ENCODE data around the gene TMPRSS11F.

The TMPRSS11F gene

DNA sequence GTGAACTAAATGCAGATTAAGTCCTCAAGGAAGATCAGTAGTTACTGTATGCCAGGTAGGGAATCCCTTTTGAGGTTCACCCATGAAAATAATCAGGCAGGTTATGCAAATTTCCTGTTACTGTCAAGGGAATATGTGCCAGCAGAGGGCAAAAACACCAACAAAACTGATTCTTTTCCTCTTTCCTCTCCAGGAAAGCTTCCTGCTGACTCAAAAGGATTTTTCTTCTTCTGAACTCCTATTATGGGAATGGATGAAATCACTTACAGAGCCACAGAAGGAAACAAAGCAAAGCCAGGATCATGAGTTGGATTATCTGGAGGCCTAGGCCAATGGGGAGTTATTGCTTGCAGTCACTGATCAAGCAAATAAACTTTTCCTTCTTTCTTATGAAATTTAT lies 49.7 kb downstream of the TMPRSS11F start:
- in situ Hi-C loops (cut with MboI; ENCODE audit: low sequenced_read_pairs), result no loop called here

DNA sequence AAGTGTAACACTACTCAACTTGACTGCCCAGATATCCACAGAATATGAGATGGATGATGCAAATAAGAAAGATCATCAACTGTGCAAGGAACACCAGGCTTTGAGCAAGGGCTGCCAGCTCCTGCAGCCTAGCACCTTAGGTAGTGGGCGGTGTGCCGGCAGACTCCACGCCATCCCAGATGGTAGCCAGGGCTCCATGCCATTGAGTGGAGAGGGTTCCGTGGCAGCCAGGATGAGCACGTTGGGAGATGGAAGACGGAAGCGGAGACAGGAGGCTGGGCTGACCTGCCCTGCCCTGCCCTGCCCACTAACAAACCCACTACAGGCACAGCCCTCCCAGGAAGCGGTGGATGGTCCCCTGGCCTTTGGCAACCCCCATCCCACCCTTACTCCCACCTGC lies 51.9 kb downstream of the TMPRSS11F start:
- in situ Hi-C loops (cut with MboI; ENCODE audit: low sequenced_read_pairs), result no loop called here

DNA sequence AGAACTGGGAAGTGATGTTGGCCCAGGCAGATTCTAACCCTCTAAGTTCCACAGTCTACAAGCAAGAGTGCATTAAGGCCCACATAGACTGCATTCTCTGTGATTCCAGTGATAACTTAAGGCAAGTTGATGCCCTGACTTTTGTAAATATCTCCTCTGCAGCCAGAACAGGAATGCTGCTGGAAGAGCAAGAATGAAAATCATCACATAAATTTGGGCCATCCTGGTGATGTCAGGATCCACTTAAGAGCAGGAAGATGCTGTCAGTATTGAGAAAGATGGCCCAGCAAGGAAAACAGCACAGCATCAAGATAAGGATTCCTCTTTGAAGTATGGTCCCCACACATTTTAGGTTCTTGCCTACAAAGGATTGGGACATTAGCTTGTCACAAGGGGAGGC lies 52.4 kb downstream of the TMPRSS11F start:
- in situ Hi-C loops (cut with MboI; ENCODE audit: low sequenced_read_pairs), result no loop called here

DNA sequence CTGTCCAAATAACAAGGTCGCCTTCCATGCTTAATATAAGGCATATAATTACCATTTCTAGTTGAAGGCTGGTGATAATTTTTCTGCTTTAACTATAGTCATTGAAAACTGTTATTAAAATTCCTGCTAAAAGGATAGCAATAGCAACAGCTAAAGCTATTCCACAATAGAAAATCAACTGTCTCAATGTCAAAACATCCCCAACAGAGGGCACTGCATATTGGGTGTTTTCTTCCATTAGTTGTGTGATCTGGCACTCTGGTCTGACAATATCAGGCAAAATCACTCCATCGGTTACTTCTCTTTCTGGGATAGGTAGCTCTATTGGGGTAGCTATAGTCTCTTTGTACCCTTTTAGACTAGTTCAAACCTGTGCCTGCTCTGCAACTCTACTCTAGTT lies 53.5 kb downstream of the TMPRSS11F start:
- in situ Hi-C loops (cut with MboI; ENCODE audit: low sequenced_read_pairs), result no loop called here

DNA sequence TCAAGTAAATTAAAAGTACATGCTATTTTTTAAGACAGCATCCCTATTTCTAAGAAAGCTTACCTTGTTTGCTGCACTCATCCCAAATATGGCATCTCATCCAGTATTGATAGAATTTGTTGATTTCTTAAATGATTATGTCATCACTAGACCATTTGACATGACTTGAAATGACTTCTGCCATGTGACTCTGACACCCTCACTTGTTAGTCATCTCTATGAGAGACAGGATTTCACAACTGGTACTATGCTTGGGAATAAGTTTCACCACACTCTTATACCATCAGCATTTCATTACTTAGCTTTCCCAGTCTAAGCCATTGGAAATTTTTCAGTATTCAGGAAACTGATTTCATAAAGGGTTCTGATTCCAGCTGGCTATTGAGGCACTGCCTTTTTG lies 55.3 kb downstream of the TMPRSS11F start:
- in situ Hi-C loops (cut with MboI; ENCODE audit: low sequenced_read_pairs), result no loop called here

DNA sequence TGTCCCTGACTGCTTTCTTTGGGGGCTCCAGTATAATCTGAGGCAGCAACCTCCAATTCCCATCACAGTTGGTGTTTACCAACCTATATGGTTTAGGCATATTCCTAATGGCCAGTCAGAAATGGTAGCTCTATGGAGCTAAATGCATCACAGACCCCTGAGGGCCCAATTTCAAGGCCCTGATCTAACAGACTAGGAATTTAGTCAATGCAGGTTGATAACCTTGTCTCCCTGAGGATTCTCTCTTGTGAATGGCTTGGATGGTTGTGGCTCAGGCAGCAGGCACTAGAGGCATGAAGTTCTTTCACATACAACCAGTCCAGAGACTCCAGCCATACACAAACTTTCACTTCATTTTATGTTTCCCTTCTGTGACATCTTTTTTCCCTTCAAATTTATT lies 59.4 kb downstream of the TMPRSS11F start:
- in situ Hi-C loops (cut with MboI; ENCODE audit: low sequenced_read_pairs), result no loop called here

DNA sequence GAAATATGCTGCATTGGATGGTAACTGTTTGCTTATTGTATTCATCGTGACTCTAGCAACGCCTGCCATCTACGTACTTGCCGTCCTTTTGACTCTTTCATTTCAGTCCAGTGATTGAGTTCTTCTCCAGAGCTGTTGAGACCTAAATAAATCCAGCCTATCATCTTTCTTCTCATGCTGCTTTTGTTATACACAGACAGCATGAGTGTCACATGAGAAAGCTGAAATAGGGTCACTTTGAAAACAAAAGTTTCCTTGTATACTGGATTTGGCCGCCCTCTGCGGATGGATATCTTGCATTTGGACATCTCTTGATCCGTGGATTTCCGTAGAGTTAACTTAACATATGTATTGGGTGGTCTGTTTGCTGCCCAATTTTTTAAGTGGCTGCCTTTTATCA lies 67.2 kb downstream of the TMPRSS11F start:
- in situ Hi-C loops (cut with MboI; ENCODE audit: low sequenced_read_pairs), result no loop called here

DNA sequence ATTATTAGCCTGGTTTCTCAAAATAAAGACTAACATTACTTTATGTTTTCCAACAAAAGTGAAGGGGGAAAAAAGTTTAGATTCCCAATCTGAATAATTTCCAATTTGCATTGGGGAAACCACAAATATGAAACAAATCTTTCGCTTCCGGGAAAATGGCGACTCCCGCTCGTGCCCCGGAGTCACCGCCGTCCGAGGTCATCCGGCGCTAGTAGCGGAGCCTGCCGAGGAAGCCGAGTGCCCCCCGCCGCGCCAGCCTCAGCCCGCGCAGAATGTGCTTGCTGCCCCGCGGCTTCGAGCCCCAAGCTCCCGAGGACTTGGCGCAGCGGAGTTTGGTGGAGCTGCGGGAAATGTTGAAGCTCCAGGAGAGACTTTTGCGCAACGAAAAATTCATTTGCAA lies 91.4 kb downstream of the TMPRSS11F start:
- in situ Hi-C loops (cut with MboI; ENCODE audit: low sequenced_read_pairs), result no loop called here

DNA sequence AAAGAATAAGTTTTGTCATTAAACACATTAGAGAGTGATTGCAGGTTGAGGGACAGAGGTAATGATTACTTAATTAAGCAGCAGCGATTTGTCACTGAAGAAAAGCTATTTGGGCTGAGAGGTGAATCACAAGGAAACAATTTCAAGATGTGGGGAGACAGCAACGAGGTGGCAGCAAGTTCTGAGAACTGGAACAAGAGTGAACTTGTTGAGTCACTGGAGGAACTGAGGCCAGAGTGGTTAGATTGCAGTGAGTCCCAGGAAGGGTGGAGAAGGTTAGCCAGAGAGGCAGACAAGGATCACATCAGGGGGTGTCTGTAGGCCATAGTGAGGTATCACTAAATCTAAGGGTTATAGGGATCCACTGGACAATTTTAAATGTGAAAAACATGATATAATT lies 108.5 kb downstream of the TMPRSS11F start:
- in situ Hi-C loops (cut with MboI; ENCODE audit: low sequenced_read_pairs), result no loop called here

DNA sequence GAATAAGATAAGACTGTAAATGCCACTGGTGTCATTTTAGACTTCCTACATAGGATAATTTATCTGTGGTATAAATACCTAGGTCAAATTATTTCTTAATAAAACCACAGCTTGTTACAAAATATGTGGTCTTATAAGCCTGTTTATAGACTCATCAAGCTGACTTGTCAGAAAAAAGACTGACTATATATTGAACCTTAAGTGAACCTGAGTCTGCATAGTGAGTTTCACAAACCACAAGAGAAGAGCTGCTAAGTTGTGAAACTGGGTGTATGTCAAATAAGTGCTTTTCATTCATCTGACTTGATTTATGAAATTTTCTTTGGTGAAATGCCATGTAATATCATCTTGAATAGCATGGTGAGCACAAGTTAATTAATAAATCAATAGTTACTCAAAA lies 118.0 kb downstream of the TMPRSS11F start:
- in situ Hi-C loops (cut with MboI; ENCODE audit: low sequenced_read_pairs), result no loop called here
